Measurements from ENCODE around the gene ZNF662. TPM values are rescaled to one million over a fixed set of nuclear protein-coding genes. Genes with fewer than 3 reads are reported as not detected.

The ZNF662 gene
- total and polyA plus RNA-seq, 2 of the 13 experiments (the other 11 are each of a cell fraction or from before 2014, with no cell fraction given): not detected

GRCh38 chr3:42914771-42915515 lies 9.0 kb downstream of the ZNF662 start (continued):
- no peak for TF ChIP-seq PBX3 (CRISPR knock-in tag; IDR thresholded peaks at IDR 0.05; ENCODE audit: borderline replicate concordance)
- TF ChIP-seq TP53 (CRISPR knock-in tag; conservative IDR thresholded peaks at IDR 0.05): no peak
- peak; percentile 64; the same call in 1 of the 2 replicates for TF ChIP-seq ZNF766 (CRISPR knock-in tag; IDR thresholded peaks at IDR 0.05; ENCODE audit: borderline replicate concordance)
- no peak for TF ChIP-seq ZNF773 (CRISPR knock-in tag; IDR thresholded peaks at IDR 0.05; ENCODE audit: borderline replicate concordance)
- TF ChIP-seq HNF4G (IDR thresholded peaks at IDR 0.05; ENCODE audit: borderline replicate concordance, low read depth, low read length): no peak
- TF ChIP-seq HNF4G (CRISPR knock-in tag; IDR thresholded peaks at IDR 0.05; ENCODE audit: borderline replicate concordance, low read depth): no peak
- no peak for TF ChIP-seq ZNF101 (CRISPR knock-in tag; IDR thresholded peaks at IDR 0.05; ENCODE audit: borderline replicate concordance, low read depth)
- TF ChIP-seq FOXJ3 (CRISPR knock-in tag; IDR thresholded peaks at IDR 0.05; ENCODE audit: borderline replicate concordance): peak; percentile 39; the same call in 1 of the 2 replicates
- TF ChIP-seq TEF (CRISPR knock-in tag; IDR thresholded peaks at IDR 0.05): peak; percentile 81
- TF ChIP-seq CBX2 (IDR thresholded peaks at IDR 0.05; ENCODE audit: low read depth, low read length): no peak
- no peak for TF ChIP-seq CBX2 (CRISPR knock-in tag; IDR thresholded peaks at IDR 0.05; ENCODE audit: low read depth)
- no peak for TF ChIP-seq MAFG (CRISPR knock-in tag; IDR thresholded peaks at IDR 0.05)
- TF ChIP-seq ZNF644 (CRISPR knock-in tag; IDR thresholded peaks at IDR 0.05; ENCODE audit: low read depth): peak; percentile 72; the same call in 1 of the 2 replicates
- 0 out of 2 replicates have a peak, but pooled peaks have one; percentile 22 for TF ChIP-seq NFYC (CRISPR knock-in tag; IDR thresholded peaks at IDR 0.05)
- TF ChIP-seq DNMT3B (CRISPR knock-in tag; conservative IDR thresholded peaks at IDR 0.05): no peak
- TF ChIP-seq SALL1 (CRISPR knock-in tag; IDR thresholded peaks at IDR 0.05): peak; percentile 30; the same call in 1 of the 2 replicates
- no peak for TF ChIP-seq CENPX (CRISPR knock-in tag; IDR thresholded peaks at IDR 0.05)
- no peak for TF ChIP-seq ZFP36L2 (CRISPR knock-in tag; IDR thresholded peaks at IDR 0.05)
- no peak for TF ChIP-seq ZBTB7B (CRISPR knock-in tag; IDR thresholded peaks at IDR 0.05)
- TF ChIP-seq SOX6 (IDR thresholded peaks at IDR 0.05): no peak
- TF ChIP-seq SOX6 (CRISPR knock-in tag; IDR thresholded peaks at IDR 0.05): peak; percentile 85
- TF ChIP-seq ELF3 (CRISPR knock-in tag; IDR thresholded peaks at IDR 0.05): no peak
- peak; percentile 31; the same call in 1 of the 2 replicates for TF ChIP-seq RARA (CRISPR knock-in tag; IDR thresholded peaks at IDR 0.05)
- TF ChIP-seq TBX3 (IDR thresholded peaks at IDR 0.05; ENCODE audit: borderline replicate concordance): peak; percentile 26; the same call in 1 of the 2 replicates
- no peak for TF ChIP-seq JUND (CRISPR knock-in tag; IDR thresholded peaks at IDR 0.05)
- TF ChIP-seq JDP2 (CRISPR knock-in tag; IDR thresholded peaks at IDR 0.05; ENCODE audit: borderline replicate concordance): no peak
- peak in 1 of 2 experiments; percentile 32; a peak in 1 of 4 replicates for TF ChIP-seq ATF4 (CRISPR knock-in tag; IDR thresholded peaks at IDR 0.05)
